ENCODE data around the gene LRRC45. TPM values are rescaled to one million over a fixed set of nuclear protein-coding genes. Genes with fewer than 3 reads are reported as not detected.
"Not testable (repeated sequence)": the region's sequence is repeated elsewhere in the genome, so short reads cannot be mapped to it uniquely, and the experiment has no call there.

The LRRC45 gene
- total RNA-seq, 1 donor from 2014 or later, result 39.4 TPM

- no peak for DNase-seq (ENCODE audit: low spot score, unreplicated experiment)
- no peaks in the 10 kb centered on the region for H3K36me3 Mint-ChIP-seq (ENCODE audit: insufficient read depth)
- H3K9me3 Mint-ChIP-seq (ENCODE audit: low read depth), result no peaks in the 10 kb centered on the region
Observed at GRCh38 chr17:81978524-81979298, 44.4 kb upstream of the LRRC45 start.

DNA sequence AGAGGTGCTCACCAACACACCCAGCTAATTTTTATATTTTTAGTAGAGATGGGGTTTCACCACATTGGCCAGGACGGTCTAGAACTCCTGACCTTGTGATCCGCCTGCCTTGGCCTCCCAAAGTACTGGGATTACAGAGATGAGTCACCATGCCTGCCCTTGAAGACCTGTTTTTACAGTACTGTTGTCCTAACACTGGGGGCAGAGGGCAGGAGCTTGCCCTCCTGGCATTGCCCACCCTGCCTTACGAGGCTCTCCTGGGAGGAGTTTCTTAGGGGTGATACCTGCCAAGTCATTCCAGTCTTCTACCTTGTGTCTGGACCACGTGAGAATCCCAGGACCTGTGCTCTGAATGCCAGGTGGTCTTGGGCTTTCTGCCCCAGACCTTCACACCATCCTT lies 43.0 kb upstream of the LRRC45 start:
- peaks cover 2% of the 10 kb centered on the region for H3K36me3 Mint-ChIP-seq (ENCODE audit: insufficient read depth)
- H3K27ac Mint-ChIP-seq, result no peak overlapping the region
- H3K27me3 Mint-ChIP-seq, result peaks cover 7% of the 10 kb centered on the region
- H3K4me1 Mint-ChIP-seq (ENCODE audit: low read depth), result peaks cover 2% of the 10 kb centered on the region
- peak overlapping the region; percentile 24 for H3K4me3 Mint-ChIP-seq (ENCODE audit: low read depth)
- DNase-seq (ENCODE audit: low spot score, unreplicated experiment), result no peak
- no peaks in the 10 kb centered on the region for H3K9me3 Mint-ChIP-seq (ENCODE audit: low read depth)
- TF ChIP-seq, protein P1, sequence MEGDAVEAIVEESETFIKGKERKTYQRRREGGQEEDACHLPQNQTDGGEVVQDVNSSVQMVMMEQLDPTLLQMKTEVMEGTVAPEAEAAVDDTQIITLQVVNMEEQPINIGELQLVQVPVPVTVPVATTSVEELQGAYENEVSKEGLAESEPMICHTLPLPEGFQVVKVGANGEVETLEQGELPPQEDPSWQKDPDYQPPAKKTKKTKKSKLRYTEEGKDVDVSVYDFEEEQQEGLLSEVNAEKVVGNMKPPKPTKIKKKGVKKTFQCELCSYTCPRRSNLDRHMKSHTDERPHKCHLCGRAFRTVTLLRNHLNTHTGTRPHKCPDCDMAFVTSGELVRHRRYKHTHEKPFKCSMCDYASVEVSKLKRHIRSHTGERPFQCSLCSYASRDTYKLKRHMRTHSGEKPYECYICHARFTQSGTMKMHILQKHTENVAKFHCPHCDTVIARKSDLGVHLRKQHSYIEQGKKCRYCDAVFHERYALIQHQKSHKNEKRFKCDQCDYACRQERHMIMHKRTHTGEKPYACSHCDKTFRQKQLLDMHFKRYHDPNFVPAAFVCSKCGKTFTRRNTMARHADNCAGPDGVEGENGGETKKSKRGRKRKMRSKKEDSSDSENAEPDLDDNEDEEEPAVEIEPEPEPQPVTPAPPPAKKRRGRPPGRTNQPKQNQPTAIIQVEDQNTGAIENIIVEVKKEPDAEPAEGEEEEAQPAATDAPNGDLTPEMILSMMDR (IDR thresholded peaks at IDR 0.05; ENCODE audit: unreplicated experiment), result no peak

More at GRCh38 chr17:81978524-81979298, 44.4 kb upstream of the LRRC45 start:
- H3K27me3 Mint-ChIP-seq, result peaks cover 10% of the 10 kb centered on the region
- peaks cover 2% of the 10 kb centered on the region for H3K4me1 Mint-ChIP-seq (ENCODE audit: low read depth)
- TF ChIP-seq, protein P1 (IDR thresholded peaks at IDR 0.05; ENCODE audit: unreplicated experiment), result no peak
- peak overlapping the region; percentile 86 for H3K27ac Mint-ChIP-seq
- peak overlapping the region; percentile 71 for H3K4me3 Mint-ChIP-seq (ENCODE audit: low read depth)

DNA sequence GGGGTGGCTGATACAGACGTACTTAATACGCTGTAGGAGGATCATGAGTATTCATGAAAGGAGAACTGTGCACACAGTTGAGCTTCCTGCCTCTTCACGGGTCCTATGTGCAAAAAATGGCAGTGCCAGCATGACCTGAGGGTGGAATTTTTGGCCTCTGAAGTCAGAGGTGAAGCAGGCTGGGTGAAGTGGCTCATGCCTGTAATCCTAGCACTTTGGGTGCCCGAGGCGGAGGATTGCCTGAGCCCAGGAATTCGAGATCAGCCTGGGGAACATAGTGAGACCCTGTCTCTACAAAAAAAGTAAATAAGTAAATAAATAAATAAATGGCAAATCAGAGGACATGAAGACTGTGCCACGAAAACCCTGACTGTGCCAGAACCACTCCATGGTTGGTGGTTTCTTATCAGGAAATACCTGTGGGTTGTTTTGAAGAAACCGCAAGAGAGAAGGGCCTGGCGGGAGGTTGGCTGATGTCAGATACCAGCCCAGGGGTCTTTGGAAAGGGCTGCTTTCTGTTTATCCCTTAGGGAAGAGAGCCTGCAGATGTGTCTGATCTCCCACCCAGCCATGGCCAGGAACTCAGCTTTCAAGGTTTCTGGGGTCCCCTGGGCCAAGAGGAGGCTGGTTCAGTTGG lies 42.3 kb upstream of the LRRC45 start:
- DNase-seq (ENCODE audit: low spot score, unreplicated experiment), result no peak
- H3K4me1 Mint-ChIP-seq (ENCODE audit: low read depth), result peaks cover 2% of the 10 kb centered on the region
- peaks cover 4% of the 10 kb centered on the region for H3K36me3 Mint-ChIP-seq (ENCODE audit: insufficient read depth)
- H3K27ac Mint-ChIP-seq, result no peak overlapping the region
- TF ChIP-seq, protein P1 (IDR thresholded peaks at IDR 0.05; ENCODE audit: unreplicated experiment), result no peak
- H3K4me3 Mint-ChIP-seq (ENCODE audit: low read depth), result no peak overlapping the region
- H3K27me3 Mint-ChIP-seq, result peaks cover 7% of the 10 kb centered on the region
- H3K9me3 Mint-ChIP-seq (ENCODE audit: low read depth), result no peaks in the 10 kb centered on the region

DNA sequence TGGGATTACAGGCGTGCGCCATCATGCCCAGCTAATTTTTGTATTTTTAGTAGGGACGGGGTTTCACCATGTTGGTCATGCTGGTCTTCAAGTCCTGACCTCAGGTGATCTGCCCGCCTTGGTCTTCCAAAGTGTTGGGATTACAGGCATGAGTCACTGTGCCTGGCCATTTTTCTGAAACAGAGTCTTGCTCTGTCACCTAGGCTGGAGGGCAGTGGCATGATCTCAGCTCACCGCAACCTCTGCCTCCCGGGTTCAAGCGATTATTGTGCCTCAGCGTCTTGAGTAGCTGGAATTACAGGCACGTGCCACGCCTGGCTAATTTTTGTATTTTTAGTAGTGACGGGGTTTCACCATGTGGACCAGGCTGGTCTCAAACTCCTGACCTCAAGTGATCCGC lies 41.6 kb upstream of the LRRC45 start:
- not testable (repeated sequence) for H3K27me3 Mint-ChIP-seq; H3K9me3 Mint-ChIP-seq (ENCODE audit: low read depth); H3K4me1 Mint-ChIP-seq (ENCODE audit: low read depth); H3K36me3 Mint-ChIP-seq (ENCODE audit: insufficient read depth); H3K4me3 Mint-ChIP-seq (ENCODE audit: low read depth); DNase-seq (ENCODE audit: low spot score, unreplicated experiment)
- H3K27ac Mint-ChIP-seq, result peak overlapping the region; percentile 49

- TF ChIP-seq, protein P1 (IDR thresholded peaks at IDR 0.05; ENCODE audit: unreplicated experiment), result no peak
- H3K4me3 Mint-ChIP-seq (ENCODE audit: low read depth), result no peak overlapping the region
- H3K36me3 Mint-ChIP-seq (ENCODE audit: insufficient read depth), result peaks cover 6% of the 10 kb centered on the region
- no peak overlapping the region for H3K27ac Mint-ChIP-seq
- H3K27me3 Mint-ChIP-seq, result no peaks in the 10 kb centered on the region
- DNase-seq (ENCODE audit: low spot score, unreplicated experiment), result no peak
- H3K9me3 Mint-ChIP-seq (ENCODE audit: low read depth), result no peaks in the 10 kb centered on the region
- H3K4me1 Mint-ChIP-seq (ENCODE audit: low read depth), result peaks cover 2% of the 10 kb centered on the region
Observed at GRCh38 chr17:81983011-81983638, 40.0 kb upstream of the LRRC45 start.
